Mesendoderm (in vitro differentiated cells): ENCODE measurements around the gene SCAMP5. TPM values are rescaled to one million over a fixed set of nuclear protein-coding genes. Genes with fewer than 3 reads are reported as not detected.

Experiments used
- DNase-seq: peaks from one replicate; pipeline ENCODE4 v3.0.0; 2013
- H2AK5ac ChIP-seq: 2 replicates; pipeline ENCODE4 v1.6.1; 2013; ENCODE audit warnings: low read length, inconsistent platforms
- H2BK120ac ChIP-seq: 2 replicates; pipeline ENCODE4 v1.6.1; 2013; ENCODE audit warnings: low read depth, mild to moderate bottlenecking, low read length, moderate library complexity, mixed read lengths
- H2BK15ac ChIP-seq: replicated peaks from 2 replicates; pipeline ENCODE4 v1.6.1; 2013; ENCODE audit warnings: low read depth, mild to moderate bottlenecking, moderate library complexity
- H2BK5ac ChIP-seq: 2 replicates; pipeline ENCODE4 v1.6.1; 2013; ENCODE audit warnings: low read length, inconsistent platforms
- H3K18ac ChIP-seq: 2 replicates; pipeline ENCODE4 v1.6.1; 2013; ENCODE audit warnings: mild to moderate bottlenecking, low read length, mixed read lengths
- H3K23ac ChIP-seq: one replicate; pipeline ENCODE4 v1.6.1; 2013; ENCODE audit warnings: low read length
- H3K27ac ChIP-seq: 2 replicates; pipeline ENCODE4 v1.5.1; 2013; ENCODE audit warnings: low read depth, mild to moderate bottlenecking, inconsistent platforms, low read length, moderate library complexity
- H3K27me3 ChIP-seq: 2 replicates; pipeline ENCODE4 v1.6.1; 2013; ENCODE audit warnings: low read length, control low read depth, mild to moderate bottlenecking, inconsistent platforms; ENCODE audit not compliant: insufficient read depth, poor library complexity
- H3K36me3 ChIP-seq: 2 replicates; pipeline ENCODE4 v1.6.1; 2013; ENCODE audit warnings: low read length, inconsistent platforms; ENCODE audit not compliant: control insufficient read depth, insufficient read depth
- H3K4ac ChIP-seq: one replicate; pipeline ENCODE4 v1.6.1; 2013; ENCODE audit warnings: low read depth, mild to moderate bottlenecking, low read length, moderate library complexity
- H3K4me1 ChIP-seq: 2 replicates; pipeline ENCODE4 v1.6.1; 2013; ENCODE audit warnings: low read depth, low read length, inconsistent platforms; ENCODE audit not compliant: control insufficient read depth
- H3K4me2 ChIP-seq: 2 replicates; pipeline ENCODE4 v1.6.1; 2013; ENCODE audit warnings: low read length
- H3K4me3 ChIP-seq: 2 replicates; pipeline ENCODE4 v1.5.1; 2013; ENCODE audit warnings: mild to moderate bottlenecking, low read length
- H3K56ac ChIP-seq: one replicate; pipeline ENCODE4 v1.6.1; 2013; ENCODE audit warnings: low read length
- H3K79me1 ChIP-seq: 2 replicates; pipeline ENCODE4 v1.6.1; 2013; ENCODE audit warnings: low read length, inconsistent platforms
- H3K79me2 ChIP-seq: 2 replicates; pipeline ENCODE4 v1.6.1; 2013; ENCODE audit warnings: mild to moderate bottlenecking, low read length; ENCODE audit not compliant: control insufficient read depth, insufficient read depth
- H3K9ac ChIP-seq: 2 replicates; pipeline ENCODE4 v1.6.1; 2013; ENCODE audit warnings: low read length, inconsistent platforms
- H4K5ac ChIP-seq: one replicate; pipeline ENCODE4 v1.6.1; 2013; ENCODE audit warnings: low read length
- H4K8ac ChIP-seq: one replicate; pipeline ENCODE4 v1.6.1; 2013; ENCODE audit warnings: low read depth, mild to moderate bottlenecking, control low read depth, low read length, moderate library complexity
- WGBS: extraction: QIAGEN DNeasy Blood & Tissue Kit; methylation state at CpG from one replicate; pipeline ENCODE4 v1.1.7; 2013; ENCODE audit warnings: low lambda C conversion rate, missing lambda C conversion rate; ENCODE audit not compliant: insufficient coverage; ENCODE audit errors: extremely low coverage; 5-methylcytosine and 5-hydroxymethylcytosine counted together
- small RNA-seq: library from polyadenylated mRNA; stranded (forward); fragments of <200 nt; extraction: miRNeasy Mini kit (QIAGEN cat#:217004); gene quantifications from one replicate; pipeline ENCODE3, GENCODE V24; 2013; ENCODE audit not compliant: insufficient read depth

Gene SCAMP5

GRCh38 chr15:75069301-75069925 lies 74.0 kb downstream of the SCAMP5 start:
- no CpG with 5 or more reads among the region's 8 CpGs for WGBS
- H3K4me3 ChIP-seq = no peak overlapping the region

GRCh38 chr15:75070674-75071073 lies 75.3 kb downstream of the SCAMP5 start:
- no peaks in the 10 kb centered on the region for H3K79me1 ChIP-seq
- H3K56ac ChIP-seq = no peak overlapping the region
- no peak overlapping the region for H4K8ac ChIP-seq
- H3K36me3 ChIP-seq = no peaks in the 10 kb centered on the region
- no peaks in the 10 kb centered on the region for H3K27me3 ChIP-seq
- no peak overlapping the region for H3K4me3 ChIP-seq
- DNase-seq = no peak
- no peak overlapping the region for H3K4me2 ChIP-seq
- H3K4ac ChIP-seq = no peak overlapping the region
- no peaks in the 10 kb centered on the region for H3K4me1 ChIP-seq
- H2AK5ac ChIP-seq = no peak overlapping the region
- H2BK15ac ChIP-seq = no peak overlapping the region
- H2BK5ac ChIP-seq = no peak overlapping the region
- no peak overlapping the region for H2BK120ac ChIP-seq
- H3K18ac ChIP-seq = no peak overlapping the region
- no peaks in the 10 kb centered on the region for H3K79me2 ChIP-seq
- no peak overlapping the region for H3K23ac ChIP-seq
- H4K5ac ChIP-seq = no peak overlapping the region
- WGBS = no CpG with 5 or more reads among the region's 4 CpGs
- no peak overlapping the region for H3K27ac ChIP-seq
- no peak overlapping the region for H3K9ac ChIP-seq

More at GRCh38 chr15:75069301-75069925, 74.0 kb downstream of the SCAMP5 start:
- no peaks in the 10 kb centered on the region for H3K79me1 ChIP-seq
- no peak overlapping the region for H4K5ac ChIP-seq
- no peaks in the 10 kb centered on the region for H3K4me1 ChIP-seq
- no peak overlapping the region for H3K9ac ChIP-seq
- no peaks in the 10 kb centered on the region for H3K79me2 ChIP-seq
- H3K18ac ChIP-seq = no peak overlapping the region
- no peak overlapping the region for H3K4me2 ChIP-seq
- no peak overlapping the region for H2BK5ac ChIP-seq
- H3K23ac ChIP-seq = no peak overlapping the region
- no peak overlapping the region for H3K27ac ChIP-seq
- no peak for DNase-seq
- no peaks in the 10 kb centered on the region for H3K36me3 ChIP-seq
- no peak overlapping the region for H2BK15ac ChIP-seq
- no peak overlapping the region for H2AK5ac ChIP-seq
- no peak overlapping the region for H3K56ac ChIP-seq
- H4K8ac ChIP-seq = no peak overlapping the region
- no peak overlapping the region for H3K4ac ChIP-seq
- no peaks in the 10 kb centered on the region for H3K27me3 ChIP-seq
- H2BK120ac ChIP-seq = no peak overlapping the region

Small RNA genes lying within 50 kb of the gene (small RNA-seq; reads per million reads assigned to genes)
- gene AC015720.1 = not detected
- not detected for gene RF00019
